Glomerular visceral epithelial cell (primary cell): Measurements from ENCODE around the gene SYVN1.

ENCODE experiments used
- DNase-seq: peaks from one replicate; pipeline ENCODE4 v3.0.0-alpha.2; 2016; ENCODE audit errors: extremely low spot score

Gene SYVN1

DNA sequence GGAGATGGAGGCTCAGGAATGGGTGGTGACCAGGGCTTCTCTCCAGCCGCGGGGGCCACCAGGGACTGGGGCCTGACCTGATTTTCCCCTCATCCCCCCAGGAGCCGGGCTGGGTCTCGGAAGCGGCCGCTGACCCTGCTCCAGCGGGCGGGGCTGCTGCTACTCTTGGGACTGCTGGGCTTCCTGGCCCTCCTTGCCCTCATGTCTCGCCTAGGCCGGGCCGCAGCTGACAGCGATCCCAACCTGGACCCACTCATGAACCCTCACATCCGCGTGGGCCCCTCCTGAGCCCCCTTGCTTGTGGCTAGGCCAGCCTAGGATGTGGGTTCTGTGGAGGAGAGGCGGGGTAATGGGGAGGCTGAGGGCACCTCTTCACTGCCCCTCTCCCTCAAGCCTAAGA lies 46.5 kb downstream of the SYVN1 start:
- DNase-seq: no peak

DNA sequence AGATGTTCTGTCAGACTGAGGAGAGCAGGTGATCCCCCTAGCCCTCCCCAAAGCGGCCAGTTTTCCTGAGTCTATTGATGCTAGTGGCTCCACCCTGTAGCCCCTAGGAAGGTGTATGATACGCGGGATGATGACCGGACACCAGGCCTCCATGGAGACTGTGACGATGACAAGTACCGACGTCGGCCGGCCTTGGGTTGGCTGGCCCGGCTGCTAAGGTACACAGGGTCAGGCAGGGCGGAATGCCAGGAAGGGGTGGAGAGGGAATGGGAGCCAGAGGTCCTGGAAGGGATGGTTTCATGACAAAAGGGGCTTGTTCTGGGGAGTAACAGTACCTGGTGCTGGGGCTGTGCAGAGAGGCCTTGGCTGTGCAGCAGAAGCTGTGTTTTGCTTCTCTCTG lies 47.1 kb downstream of the SYVN1 start:
- no peak for DNase-seq

DNA sequence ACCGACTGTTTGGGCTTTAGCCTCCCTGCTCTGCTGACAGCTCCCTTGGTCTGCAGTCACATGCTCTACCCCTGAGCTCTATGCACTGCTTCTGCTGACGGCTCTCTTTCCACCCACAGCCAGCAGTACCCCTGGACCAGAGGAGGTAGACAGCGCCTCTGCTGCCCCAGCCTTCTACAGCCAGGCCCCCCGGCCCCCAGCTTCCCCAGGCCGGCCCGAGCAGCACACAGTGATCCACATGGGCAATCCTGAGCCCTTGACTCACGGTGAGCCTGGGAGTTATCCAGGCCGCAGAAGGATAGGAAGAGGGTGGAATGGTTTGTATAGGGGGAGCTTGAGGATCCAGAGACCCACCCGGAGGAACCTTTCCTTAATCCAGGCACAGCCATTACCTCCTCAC lies 47.5 kb downstream of the SYVN1 start:
- DNase-seq: no peak

DNA sequence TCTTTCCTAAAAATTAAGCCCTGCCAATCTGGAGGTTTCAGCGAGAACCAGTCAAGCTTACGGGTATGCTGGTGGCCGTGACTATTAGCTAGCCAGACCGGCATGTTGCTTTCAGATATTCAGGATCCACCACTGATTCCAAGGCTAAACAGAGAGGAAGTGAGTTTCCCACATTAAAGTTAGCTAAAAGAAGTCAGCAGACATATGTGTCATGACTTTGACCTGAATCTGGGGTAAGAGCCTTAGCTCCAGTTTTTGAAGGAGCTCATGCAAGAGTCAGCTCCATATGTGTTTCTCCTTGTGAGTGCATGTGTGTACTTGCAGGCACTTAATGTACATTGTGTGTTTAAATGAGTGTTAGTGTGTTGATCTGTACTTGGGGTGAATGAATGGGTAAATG lies 48.9 kb downstream of the SYVN1 start:
- no peak for DNase-seq

DNA sequence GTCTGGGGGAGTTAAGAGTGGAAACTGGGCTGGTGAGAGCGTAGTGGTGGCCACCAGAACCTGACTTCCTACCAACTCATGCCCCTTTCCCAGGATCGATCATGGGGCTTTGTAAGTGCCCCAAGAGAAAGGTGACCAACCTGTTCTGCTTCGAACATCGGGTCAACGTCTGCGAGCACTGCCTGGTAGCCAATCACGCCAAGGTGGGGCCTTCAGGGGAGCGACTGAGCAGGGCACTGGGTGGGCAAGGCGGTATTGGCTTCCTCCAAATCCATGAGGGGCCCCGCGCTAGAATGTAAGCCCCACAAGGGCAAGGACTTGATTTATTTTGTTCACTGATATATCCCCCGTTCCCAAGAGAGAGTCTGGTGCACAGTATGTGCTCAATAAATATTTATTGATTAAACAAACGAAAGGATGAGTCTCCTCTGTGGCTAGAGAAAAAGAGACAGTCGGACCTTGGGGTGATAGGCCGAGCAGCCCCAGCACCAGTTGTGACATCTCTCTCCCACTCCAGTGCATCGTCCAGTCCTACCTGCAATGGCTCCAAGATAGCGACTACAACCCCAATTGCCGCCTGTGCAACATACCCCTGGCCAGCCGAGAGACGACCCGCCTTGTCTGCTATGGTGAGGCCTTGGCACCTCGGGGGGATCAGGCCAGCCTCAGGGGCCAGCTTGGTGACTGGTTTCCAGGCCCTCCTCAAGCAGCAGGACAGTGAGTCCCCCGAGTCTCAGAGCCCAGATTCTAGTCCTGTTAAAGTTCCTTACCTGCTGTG lies 49.5 kb downstream of the SYVN1 start:
- no peak for DNase-seq

DNA sequence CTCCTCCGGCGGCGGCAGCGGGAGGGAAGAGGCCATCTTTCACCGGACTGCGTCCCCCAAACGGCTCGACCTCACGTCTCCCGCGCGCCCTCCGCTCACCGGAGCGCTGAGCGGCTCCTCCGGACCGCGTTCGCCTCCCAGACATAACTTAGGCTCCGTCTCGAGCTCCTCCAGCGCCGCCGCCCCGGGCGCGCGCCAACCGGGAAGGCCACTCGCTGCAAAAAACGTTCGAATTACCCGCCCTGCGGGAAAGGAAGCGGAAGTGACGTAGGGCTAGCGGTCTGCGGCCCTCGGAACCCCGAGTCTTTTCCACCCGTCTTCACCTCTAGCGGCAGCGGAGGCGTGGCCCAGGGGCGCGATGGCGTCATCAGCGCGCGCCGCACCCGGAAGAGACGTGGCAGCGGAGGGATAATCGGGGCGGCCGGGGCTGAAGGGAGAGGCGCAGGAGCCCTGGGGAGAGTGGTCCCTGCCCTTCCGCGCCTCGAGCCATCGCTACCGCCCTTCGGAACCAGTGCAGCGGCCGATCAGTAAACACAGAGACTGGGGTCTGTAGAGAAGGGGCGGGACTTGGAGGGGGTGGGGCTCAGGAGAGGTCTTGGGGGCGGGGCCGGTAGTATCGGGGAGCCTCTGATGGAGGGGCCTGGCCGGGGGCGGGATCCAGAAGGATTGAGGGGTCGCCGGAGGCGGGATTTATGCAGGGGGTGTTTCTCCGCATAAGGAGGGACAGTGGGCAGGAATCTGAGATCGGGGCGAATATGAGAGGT lies 50.3 kb downstream of the SYVN1 start, which contains the start of the genes CDCA5 and ZFPL1:
TSS of gene CDCA5 (minus strand) at position 207 of the 764 bp plus-strand sequence. CDS start at position 145, 62 bp downstream.
TSS of gene ZFPL1 (plus strand) at position 389 of the 764 bp plus-strand sequence. CDS start 477 bp downstream, outside the sequence.
- DNase-seq: peak; percentile 94

DNA sequence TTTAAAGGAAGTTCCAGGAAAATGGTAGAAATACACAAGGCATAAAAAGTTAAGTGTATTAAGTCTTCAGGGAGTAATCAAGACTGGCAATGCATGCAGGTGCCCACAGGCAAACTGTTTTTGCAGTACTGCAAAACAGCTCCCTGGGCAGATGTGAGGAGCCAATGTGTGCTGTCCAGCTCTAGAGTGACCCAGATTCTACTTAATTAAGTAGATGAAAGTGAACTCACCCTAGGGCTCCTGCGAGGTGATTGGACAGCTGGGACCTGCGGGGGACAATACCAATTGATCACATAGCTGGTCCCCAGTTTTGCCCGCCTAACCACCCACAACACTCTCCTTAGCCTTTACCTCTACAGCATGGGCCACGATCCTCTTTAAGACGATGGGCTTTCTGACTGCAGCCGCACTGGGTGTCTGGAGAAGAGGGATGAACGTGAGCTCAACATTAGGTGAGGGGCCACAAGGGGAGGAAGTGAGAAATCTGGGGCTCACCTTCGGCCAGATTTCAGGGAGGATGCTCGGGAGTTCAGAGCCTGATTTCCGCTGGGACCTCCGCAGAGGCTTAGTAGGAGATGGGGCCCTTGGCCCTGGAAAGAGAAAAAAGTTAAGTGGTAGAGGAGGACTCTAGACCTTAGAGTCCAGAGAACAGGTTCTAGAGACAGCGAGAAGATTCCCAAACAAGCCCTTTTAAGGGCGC lies 51.0 kb downstream of the SYVN1 start:
- peak; percentile 7 for DNase-seq

DNA sequence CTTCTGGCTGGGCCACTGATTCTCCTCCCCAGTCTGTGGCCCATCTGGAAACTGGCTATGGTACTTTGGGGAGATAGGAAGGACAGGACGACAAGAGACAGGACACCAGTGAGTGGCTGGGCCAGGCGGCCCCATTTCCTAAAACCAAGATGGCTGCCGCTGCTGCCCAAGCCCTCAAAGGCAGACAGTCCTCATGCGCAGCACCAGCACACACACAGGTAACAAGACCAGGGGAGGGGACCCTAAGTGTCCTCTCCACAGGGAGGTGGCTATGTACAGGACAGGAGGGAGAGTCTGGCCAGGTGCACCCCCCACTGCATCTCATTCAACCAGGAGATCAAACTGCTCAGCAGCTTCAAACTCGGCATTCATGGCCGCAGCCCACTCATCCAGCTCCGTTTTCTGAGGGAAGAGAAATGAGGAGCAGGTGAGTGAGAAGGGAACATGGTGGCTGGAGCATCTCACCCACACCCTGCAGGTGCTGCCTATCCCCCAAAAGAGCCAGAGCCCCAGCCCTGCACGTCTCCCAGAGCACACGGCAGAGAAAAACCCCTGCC lies 55.5 kb downstream of the SYVN1 start:
- no peak for DNase-seq

DNA sequence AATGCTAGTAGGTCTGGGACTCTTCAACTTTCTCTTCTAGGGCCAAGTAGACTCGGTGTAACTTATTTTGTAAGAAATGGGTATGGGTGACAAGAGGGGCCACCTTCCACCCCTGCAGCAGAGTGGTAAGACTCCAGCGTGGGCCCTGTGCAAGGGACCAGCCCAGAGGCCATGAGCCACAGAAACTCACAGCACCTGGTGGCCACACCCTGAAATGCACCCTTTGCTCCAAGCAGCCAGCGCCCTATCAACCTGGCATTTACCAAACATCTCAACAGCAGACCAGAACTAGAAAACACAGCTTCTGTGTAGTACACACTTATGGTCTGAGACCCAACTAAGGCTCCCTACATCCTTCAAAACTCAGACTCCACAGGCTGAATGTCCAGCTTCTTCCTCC lies 56.2 kb downstream of the SYVN1 start:
- DNase-seq: peak; percentile 40

DNA sequence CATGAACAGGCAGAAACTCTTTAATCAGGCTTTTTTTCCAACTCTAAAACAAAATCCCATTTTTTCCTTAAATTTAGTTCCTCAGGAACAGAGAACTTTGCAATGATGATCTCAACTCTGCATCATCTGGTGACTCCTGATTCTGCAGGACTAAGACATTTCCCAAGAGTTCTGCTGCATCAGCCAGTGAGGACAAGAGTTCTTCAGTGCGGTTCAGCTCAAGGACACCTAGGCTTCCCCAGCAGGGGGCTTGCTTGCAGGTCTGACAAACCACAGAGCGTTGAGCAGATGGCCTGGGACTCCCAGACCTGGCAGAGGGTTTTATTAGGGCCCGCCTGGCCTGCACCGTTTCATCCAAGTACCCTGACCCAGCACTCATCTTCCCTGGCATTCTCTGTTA lies 56.9 kb downstream of the SYVN1 start:
- DNase-seq: no peak
